ENCODE measurements around the gene GRK2.

GRCh38 chr11:67322049-67322448 is 55.8 kb downstream of the GRK2 start:
- no peak for TF ChIP-seq CTCF (IDR thresholded peaks at IDR 0.05)
- no peak for TF ChIP-seq POLR2AphosphoS5 (IDR thresholded peaks at IDR 0.05)
